HL-60 (cell line): ENCODE data around the gene CCSER1.

Experiments
- GABPA ChIP-seq: IDR thresholded peaks from 2 replicates; pipeline ENCODE4 v1.6.1; 2012; ENCODE audit warnings: low read depth
- TF ChIP-seq, protein P1 (sequence below): IDR thresholded peaks from one replicate; pipeline ENCODE4 v1.5.1; 2011; ENCODE audit warnings: low read length, control low read depth, inconsistent platforms; ENCODE audit not compliant: insufficient read depth

DNA sequence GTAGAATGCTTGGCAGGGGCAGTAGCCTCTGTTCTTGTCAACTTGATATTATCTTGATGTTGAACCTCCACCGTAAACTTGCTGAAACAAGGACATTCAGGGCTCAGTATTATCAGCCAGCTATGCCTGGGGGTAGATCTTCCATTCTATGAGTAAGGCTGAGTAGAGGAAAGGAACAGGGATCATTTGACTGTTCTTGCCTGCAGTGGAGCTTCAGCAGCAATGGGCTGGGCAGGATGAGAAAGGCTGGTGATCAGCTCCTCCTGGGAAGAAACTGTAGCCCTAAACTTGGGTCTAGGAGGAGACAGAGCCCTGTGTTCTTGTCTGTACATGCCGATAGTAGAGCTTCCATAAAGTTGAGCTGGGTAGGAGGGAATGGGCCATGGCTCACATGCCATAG, 127.2 kb downstream of the CCSER1 start:
- TF ChIP-seq, protein P1, sequence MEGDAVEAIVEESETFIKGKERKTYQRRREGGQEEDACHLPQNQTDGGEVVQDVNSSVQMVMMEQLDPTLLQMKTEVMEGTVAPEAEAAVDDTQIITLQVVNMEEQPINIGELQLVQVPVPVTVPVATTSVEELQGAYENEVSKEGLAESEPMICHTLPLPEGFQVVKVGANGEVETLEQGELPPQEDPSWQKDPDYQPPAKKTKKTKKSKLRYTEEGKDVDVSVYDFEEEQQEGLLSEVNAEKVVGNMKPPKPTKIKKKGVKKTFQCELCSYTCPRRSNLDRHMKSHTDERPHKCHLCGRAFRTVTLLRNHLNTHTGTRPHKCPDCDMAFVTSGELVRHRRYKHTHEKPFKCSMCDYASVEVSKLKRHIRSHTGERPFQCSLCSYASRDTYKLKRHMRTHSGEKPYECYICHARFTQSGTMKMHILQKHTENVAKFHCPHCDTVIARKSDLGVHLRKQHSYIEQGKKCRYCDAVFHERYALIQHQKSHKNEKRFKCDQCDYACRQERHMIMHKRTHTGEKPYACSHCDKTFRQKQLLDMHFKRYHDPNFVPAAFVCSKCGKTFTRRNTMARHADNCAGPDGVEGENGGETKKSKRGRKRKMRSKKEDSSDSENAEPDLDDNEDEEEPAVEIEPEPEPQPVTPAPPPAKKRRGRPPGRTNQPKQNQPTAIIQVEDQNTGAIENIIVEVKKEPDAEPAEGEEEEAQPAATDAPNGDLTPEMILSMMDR = no peak
- no peak for TF ChIP-seq GABPA
